Activated T-cell treated with anti-CD3 and anti-CD28 coated beads, Interleukin-2, amount 50 U/mL, for 48 hours (primary cell): Measurements from ENCODE around the gene PTCH2.
A peak's percentile ranks its signal among the peaks of the same experiment; 100 is the strongest.

Source experiments
- DNase-seq, 2 experiments: peaks; one replicate each; pipeline ENCODE4 v3.0.0-alpha.2; 2020

The PTCH2 gene, protein sequence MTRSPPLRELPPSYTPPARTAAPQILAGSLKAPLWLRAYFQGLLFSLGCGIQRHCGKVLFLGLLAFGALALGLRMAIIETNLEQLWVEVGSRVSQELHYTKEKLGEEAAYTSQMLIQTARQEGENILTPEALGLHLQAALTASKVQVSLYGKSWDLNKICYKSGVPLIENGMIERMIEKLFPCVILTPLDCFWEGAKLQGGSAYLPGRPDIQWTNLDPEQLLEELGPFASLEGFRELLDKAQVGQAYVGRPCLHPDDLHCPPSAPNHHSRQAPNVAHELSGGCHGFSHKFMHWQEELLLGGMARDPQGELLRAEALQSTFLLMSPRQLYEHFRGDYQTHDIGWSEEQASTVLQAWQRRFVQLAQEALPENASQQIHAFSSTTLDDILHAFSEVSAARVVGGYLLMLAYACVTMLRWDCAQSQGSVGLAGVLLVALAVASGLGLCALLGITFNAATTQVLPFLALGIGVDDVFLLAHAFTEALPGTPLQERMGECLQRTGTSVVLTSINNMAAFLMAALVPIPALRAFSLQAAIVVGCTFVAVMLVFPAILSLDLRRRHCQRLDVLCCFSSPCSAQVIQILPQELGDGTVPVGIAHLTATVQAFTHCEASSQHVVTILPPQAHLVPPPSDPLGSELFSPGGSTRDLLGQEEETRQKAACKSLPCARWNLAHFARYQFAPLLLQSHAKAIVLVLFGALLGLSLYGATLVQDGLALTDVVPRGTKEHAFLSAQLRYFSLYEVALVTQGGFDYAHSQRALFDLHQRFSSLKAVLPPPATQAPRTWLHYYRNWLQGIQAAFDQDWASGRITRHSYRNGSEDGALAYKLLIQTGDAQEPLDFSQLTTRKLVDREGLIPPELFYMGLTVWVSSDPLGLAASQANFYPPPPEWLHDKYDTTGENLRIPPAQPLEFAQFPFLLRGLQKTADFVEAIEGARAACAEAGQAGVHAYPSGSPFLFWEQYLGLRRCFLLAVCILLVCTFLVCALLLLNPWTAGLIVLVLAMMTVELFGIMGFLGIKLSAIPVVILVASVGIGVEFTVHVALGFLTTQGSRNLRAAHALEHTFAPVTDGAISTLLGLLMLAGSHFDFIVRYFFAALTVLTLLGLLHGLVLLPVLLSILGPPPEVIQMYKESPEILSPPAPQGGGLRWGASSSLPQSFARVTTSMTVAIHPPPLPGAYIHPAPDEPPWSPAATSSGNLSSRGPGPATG

GRCh38 chr1:44842862-44843655 lies at the start of gene PTCH2:
Gene PTCH2 (minus strand): TSS chr1:44843253. CDS start chr1:44842932, 321 bp downstream.
- DNase-seq, result peak; percentile 38 to 50

DNA sequence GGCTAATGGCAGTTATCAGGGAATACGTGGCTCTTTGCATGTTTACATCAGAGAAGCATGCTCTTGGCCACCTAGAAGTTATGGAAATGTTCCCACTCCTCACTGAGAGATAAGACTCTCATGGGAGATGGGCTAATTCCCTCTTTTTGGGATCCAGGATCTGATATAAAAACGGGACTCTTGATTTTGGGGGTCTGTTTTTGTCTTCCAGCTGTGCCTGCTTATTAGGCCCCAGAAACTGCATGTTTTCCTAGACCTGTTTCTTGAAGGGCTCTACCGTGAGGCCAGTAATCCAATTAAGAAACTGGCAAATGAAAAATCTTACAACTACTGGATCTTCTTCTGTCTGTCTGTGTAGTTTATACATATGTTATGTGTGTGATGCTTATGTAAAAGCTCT lies 47.0 kb upstream of the PTCH2 start:
- no peak for DNase-seq

- no peak for DNase-seq
Measured at GRCh38 chr1:44885406-44885805, 42.4 kb upstream of the PTCH2 start.

DNA sequence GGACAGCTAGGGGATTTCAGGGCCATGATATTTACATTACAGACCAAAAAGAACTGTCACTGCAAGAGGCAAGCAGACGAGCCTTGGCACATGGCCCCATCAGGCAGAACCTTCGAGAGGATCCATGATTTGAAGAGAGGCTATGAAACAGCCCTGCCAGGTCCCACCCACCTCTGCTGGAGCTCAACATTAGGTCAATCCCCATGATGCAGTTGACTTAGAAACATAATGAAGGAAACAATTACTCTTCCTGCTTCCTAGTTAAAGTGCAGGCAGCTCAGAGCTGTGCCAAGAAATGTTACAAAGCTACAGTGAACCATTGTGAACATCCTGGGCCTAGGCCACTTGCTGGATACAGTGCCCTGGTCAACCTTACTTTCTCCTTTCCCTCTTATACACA lies 41.7 kb upstream of the PTCH2 start:
- no peak for DNase-seq

GRCh38 chr1:44881011-44881632 lies 38.1 kb upstream of the PTCH2 start:
- DNase-seq, result no peak

- no peak for DNase-seq
Measured at GRCh38 chr1:44874155-44874554, 31.1 kb upstream of the PTCH2 start.

DNA sequence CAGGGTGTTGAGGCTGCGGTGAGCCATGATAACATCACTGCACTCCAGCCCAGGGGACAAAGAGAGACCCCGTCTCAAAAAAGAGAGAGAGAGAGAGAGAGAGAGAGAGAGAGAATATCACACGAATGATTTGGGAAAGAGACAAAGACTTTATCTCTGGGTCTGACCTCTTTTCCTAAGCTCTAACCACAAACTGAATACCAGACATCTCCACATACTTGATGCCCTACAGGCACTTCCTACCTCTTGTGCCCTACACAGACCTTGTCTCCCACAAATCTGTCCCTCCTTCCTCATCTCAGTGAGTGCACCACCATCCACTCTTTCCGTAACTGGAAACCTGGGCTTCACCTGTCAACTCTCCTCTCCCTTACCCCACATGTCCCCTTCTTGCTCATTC lies 27.0 kb upstream of the PTCH2 start:
- no peak for DNase-seq

GRCh38 chr1:44867801-44868200 lies 24.7 kb upstream of the PTCH2 start:
- no peak for DNase-seq

GRCh38 chr1:44862829-44863401 lies 19.9 kb upstream of the PTCH2 start:
- no peak for DNase-seq

DNA sequence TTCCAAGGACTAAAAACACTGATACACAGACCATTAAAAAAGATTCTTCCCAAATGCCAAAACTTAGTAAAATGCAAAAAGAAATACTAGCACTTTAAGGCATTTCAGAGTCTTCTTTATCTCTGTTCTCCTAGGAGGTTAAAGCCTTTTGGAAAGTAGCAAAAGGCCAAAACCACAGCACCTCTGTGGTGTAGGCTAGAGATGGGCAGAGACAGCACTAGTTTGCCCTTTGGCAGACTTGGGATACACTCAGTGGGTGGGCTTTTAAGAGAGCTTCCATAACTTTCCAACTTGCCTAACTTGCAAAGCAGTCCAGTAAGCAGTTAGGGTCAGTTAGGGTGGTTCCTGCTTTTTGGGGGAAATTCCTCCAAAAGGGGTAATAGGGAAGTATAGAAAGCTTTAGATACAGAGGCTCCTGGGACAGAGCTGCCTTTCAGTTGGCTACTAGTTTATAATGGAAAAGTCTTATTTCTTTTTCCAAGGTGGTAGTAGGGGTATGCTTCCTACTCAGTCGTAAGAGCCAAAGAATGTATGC lies 17.9 kb upstream of the PTCH2 start:
- no peak for DNase-seq

- no peak for DNase-seq
Measured at GRCh38 chr1:44860331-44860730, 17.3 kb upstream of the PTCH2 start.

- DNase-seq, result no peak
Measured at GRCh38 chr1:44857446-44857845, 14.4 kb upstream of the PTCH2 start.

DNA sequence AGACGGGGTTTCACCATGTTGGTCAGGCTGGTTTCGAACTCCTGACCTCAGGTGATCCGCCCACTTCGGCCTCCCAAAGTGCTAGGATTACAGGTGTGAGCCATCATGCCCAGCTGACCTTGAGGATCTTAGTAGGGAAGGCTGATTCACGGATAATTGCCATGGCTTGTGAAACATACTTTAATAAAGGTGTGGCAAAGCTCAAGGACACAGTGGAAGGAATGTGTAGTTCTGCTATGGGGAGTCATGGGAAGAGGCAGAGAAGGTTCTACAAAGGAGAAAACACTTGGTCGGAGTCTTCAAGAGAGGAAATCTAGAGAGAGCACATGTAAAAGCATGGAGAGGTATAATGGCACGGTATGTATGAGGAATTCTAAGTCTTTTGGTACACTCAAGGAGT lies 12.7 kb upstream of the PTCH2 start:
- no peak for DNase-seq

GRCh38 chr1:44854970-44855369 lies 11.9 kb upstream of the PTCH2 start:
- DNase-seq, result no peak

- DNase-seq, result no peak
Measured at GRCh38 chr1:44853201-44853600, 10.1 kb upstream of the PTCH2 start.

DNA sequence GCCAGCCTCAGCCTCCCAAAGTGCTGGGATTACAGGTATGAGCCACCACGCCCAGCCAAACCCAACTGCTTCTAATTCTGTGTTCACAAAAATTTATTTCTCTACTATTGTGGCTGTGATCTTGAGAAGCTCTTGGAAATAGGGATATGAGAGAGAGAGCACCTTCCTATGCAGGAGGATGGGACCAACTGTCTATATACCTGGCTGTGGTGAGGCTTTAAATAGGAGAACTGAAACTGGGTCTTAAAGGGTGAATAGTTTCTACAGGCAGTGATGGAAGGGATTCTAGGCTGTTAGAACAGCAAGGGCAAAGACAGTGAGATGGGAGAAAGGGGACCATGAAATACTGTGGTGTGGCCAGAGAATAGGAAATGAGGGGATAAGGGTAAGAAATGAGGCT lies 8.3 kb upstream of the PTCH2 start:
- no peak for DNase-seq

GRCh38 chr1:44849575-44850132 lies 6.6 kb upstream of the PTCH2 start:
- DNase-seq, result no peak

GRCh38 chr1:44848456-44849181 lies 5.6 kb upstream of the PTCH2 start:
- DNase-seq, result no peak

- no peak for DNase-seq
Measured at GRCh38 chr1:44847845-44848244, 4.8 kb upstream of the PTCH2 start.

- DNase-seq, result no peak
Measured at GRCh38 chr1:44846985-44847384, 3.9 kb upstream of the PTCH2 start.
